ENCODE data around the gene SPTBN1.

Gene SPTBN1

GRCh38 chr2:54588244-54588899 lies 132.2 kb downstream of the SPTBN1 start:
- no peak overlapping the region for H4K8ac ChIP-seq (ENCODE audit: low read depth, low read length)
- H4K12ac ChIP-seq (ENCODE audit: low read depth, low read length): no peak overlapping the region
- peaks cover 0 to 2% of the 10 kb centered on the region in 2 experiments for H3K36me3 ChIP-seq (ENCODE audit: control insufficient read depth in 1 of 2, insufficient read depth in 2 of 2, low read length in 2 of 2)
- peaks cover 2% of the 10 kb centered on the region for H3K79me2 ChIP-seq (ENCODE audit: control insufficient read depth, insufficient read depth, low read length, poor library complexity)
- no peak overlapping the region for H3K14ac ChIP-seq (ENCODE audit: low read length)
- no peaks in the 10 kb centered on the region for H3K27me3 ChIP-seq (ENCODE audit: insufficient read depth, low read length)
- no peaks in the 10 kb centered on the region for H3K9me3 ChIP-seq (ENCODE audit: insufficient read depth, low read depth, low read length)
- no peak overlapping the region for H2AK5ac ChIP-seq (ENCODE audit: low read length)
- H3K9ac ChIP-seq (ENCODE audit: low read length): peak overlapping the region; percentile 4
- no peak overlapping the region for H4K91ac ChIP-seq (ENCODE audit: low read depth, low read length)
- H3K18ac ChIP-seq (ENCODE audit: low read length): no peak overlapping the region
- no peak overlapping the region for H2BK5ac ChIP-seq (ENCODE audit: low read depth, low read length, poor library complexity)
- H3K23ac ChIP-seq (ENCODE audit: low read length): no peak overlapping the region
- H2BK120ac ChIP-seq (ENCODE audit: insufficient read depth, low read length, poor library complexity): no peak overlapping the region
- H2AFZ ChIP-seq (ENCODE audit: insufficient read depth, low read length, poor library complexity): no peak overlapping the region
- H3K4me3 ChIP-seq (ENCODE audit: low read depth, low read length): no peak overlapping the region
- H3K4me2 ChIP-seq (ENCODE audit: low read length): no peak overlapping the region
- no peak overlapping the region for H2BK12ac ChIP-seq (ENCODE audit: low read length)
- no CpG with 5 or more reads among the region's 1 CpG for WGBS (ENCODE audit: extremely low coverage, insufficient coverage, insufficient read length)
- H3K4me1 ChIP-seq (ENCODE audit: control insufficient read depth in 1 of 2, insufficient read depth in 2 of 2, low read length in 2 of 2): peaks cover 0 to 2% of the 10 kb centered on the region in 2 experiments
- no peak for DNase-seq
- no peak overlapping the region for H3K27ac ChIP-seq (ENCODE audit: low read depth, low read length)
- H3K4ac ChIP-seq (ENCODE audit: low read depth, low read length): no peak overlapping the region
- no peaks in the 10 kb centered on the region for H3K79me1 ChIP-seq (ENCODE audit: low read length)

- Histone ChIP-seq H3K4me1 (ENCODE audit: control insufficient read depth in 1 of 2, insufficient read depth in 2 of 2, low read length in 2 of 2) (peaks cover 0 to 2% of the 10 kb centered on the region in 2 experiments), H3K14ac (ENCODE audit: low read length) (no peak overlapping the region), H4K12ac (ENCODE audit: low read depth, low read length) (no peak overlapping the region), H4K8ac (ENCODE audit: low read depth, low read length) (no peak overlapping the region), H3K27ac (ENCODE audit: low read depth, low read length) (no peak overlapping the region), H3K9ac (ENCODE audit: low read length) (no peak overlapping the region), H3K4me2 (ENCODE audit: low read length) (no peak overlapping the region), H2BK12ac (ENCODE audit: low read length) (no peak overlapping the region), H3K79me2 (ENCODE audit: control insufficient read depth, insufficient read depth, low read length, poor library complexity) (peaks cover 2% of the 10 kb centered on the region), H3K23ac (ENCODE audit: low read length) (no peak overlapping the region), H2AK5ac (ENCODE audit: low read length) (no peak overlapping the region), H3K79me1 (ENCODE audit: low read length) (no peaks in the 10 kb centered on the region), H2BK120ac (ENCODE audit: insufficient read depth, low read length, poor library complexity) (no peak overlapping the region), H2AFZ (ENCODE audit: insufficient read depth, low read length, poor library complexity) (no peak overlapping the region), H3K9me3 (ENCODE audit: insufficient read depth, low read depth, low read length) (no peaks in the 10 kb centered on the region), H4K91ac (ENCODE audit: low read depth, low read length) (no peak overlapping the region), H2BK5ac (ENCODE audit: low read depth, low read length, poor library complexity) (no peak overlapping the region), H3K18ac (ENCODE audit: low read length) (no peak overlapping the region), H3K4me3 (ENCODE audit: low read depth, low read length) (no peak overlapping the region), H3K27me3 (ENCODE audit: insufficient read depth, low read length) (no peaks in the 10 kb centered on the region), H3K4ac (ENCODE audit: low read depth, low read length) (no peak overlapping the region), H3K36me3 (ENCODE audit: control insufficient read depth in 1 of 2, insufficient read depth in 2 of 2, low read length in 2 of 2) (peaks cover 0 to 2% of the 10 kb centered on the region in 2 experiments)
- WGBS (ENCODE audit: extremely low coverage, insufficient coverage, insufficient read length): no CpG with 5 or more reads among the region's 4 CpGs
- no peak for DNase-seq
Observed at GRCh38 chr2:54589038-54589339, 132.9 kb downstream of the SPTBN1 start.

GRCh38 chr2:54589340-54590215 lies 133.5 kb downstream of the SPTBN1 start:
- no peak overlapping the region for H3K23ac ChIP-seq (ENCODE audit: low read length)
- H2BK5ac ChIP-seq (ENCODE audit: low read depth, low read length, poor library complexity): no peak overlapping the region
- no peak overlapping the region for H2BK12ac ChIP-seq (ENCODE audit: low read length)
- no peak overlapping the region for H3K18ac ChIP-seq (ENCODE audit: low read length)
- peaks cover 0 to 2% of the 10 kb centered on the region in 2 experiments for H3K4me1 ChIP-seq (ENCODE audit: control insufficient read depth in 1 of 2, insufficient read depth in 2 of 2, low read length in 2 of 2)
- H3K79me1 ChIP-seq (ENCODE audit: low read length): no peaks in the 10 kb centered on the region
- whole genome bisulfite sequencing (ENCODE audit: extremely low coverage, insufficient coverage, insufficient read length): no CpG with 5 or more reads among the region's 7 CpGs
- no peak overlapping the region for H3K4ac ChIP-seq (ENCODE audit: low read depth, low read length)
- peak in 1 of 2 donors; percentile 52 for DNase-seq
- H3K9ac ChIP-seq (ENCODE audit: low read length): no peak overlapping the region
- no peak overlapping the region for H3K4me3 ChIP-seq (ENCODE audit: low read depth, low read length)
- H4K8ac ChIP-seq (ENCODE audit: low read depth, low read length): no peak overlapping the region
- H2AFZ ChIP-seq (ENCODE audit: insufficient read depth, low read length, poor library complexity): no peak overlapping the region
- no peak overlapping the region for H3K14ac ChIP-seq (ENCODE audit: low read length)
- no peak overlapping the region for H3K4me2 ChIP-seq (ENCODE audit: low read length)
- H3K9me3 ChIP-seq (ENCODE audit: insufficient read depth, low read depth, low read length): no peaks in the 10 kb centered on the region
- H3K27ac ChIP-seq (ENCODE audit: low read depth, low read length): no peak overlapping the region
- peaks cover 2% of the 10 kb centered on the region for H3K79me2 ChIP-seq (ENCODE audit: control insufficient read depth, insufficient read depth, low read length, poor library complexity)
- H2AK5ac ChIP-seq (ENCODE audit: low read length): no peak overlapping the region
- no peak overlapping the region for H2BK120ac ChIP-seq (ENCODE audit: insufficient read depth, low read length, poor library complexity)
- H4K91ac ChIP-seq (ENCODE audit: low read depth, low read length): no peak overlapping the region
- no peaks in the 10 kb centered on the region for H3K27me3 ChIP-seq (ENCODE audit: insufficient read depth, low read length)
- H4K12ac ChIP-seq (ENCODE audit: low read depth, low read length): no peak overlapping the region
- peaks cover 0 to 2% of the 10 kb centered on the region in 2 experiments for H3K36me3 ChIP-seq (ENCODE audit: control insufficient read depth in 1 of 2, insufficient read depth in 2 of 2, low read length in 2 of 2)

DNA sequence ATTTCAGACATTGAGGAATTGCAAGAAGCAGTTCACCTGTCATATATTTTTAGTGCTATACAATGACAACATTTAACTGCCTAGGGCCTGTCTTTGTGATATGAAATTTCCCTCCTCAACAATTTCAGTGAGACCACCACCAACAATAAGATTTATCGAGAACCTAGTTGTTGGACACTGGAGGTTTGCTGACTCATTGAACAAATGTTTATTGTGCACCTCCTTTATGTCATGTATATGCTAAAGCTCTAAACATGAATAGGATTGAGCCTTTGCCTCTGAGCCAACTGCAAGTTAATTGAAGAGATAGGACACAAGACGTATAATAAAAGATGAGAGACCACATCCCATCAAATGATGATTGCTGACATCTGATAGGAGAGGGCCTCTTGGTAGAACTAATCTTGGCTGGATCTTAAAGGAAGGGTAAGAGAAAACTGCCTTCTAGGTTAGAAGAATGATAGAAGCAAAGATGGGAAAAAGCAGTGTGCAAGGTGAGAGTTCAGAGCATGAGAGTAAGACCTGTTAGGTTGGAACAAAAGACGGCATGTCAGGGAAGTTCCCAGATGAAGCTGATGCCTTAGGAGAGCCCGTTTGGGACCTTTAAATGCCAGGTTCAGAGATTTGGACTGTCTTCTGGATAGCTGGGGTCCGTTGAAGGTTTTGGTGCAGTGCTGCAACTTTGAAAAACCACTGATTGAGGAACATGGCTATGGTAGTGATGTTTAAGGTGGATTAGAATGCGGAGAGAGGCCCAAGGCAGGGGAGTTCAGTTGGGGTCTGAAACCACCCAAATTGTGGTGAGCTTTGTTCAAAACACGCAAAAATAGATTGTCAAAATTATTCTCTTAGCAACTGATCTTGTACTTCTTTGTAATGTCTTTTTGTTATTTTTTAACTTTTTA lies 134.3 kb downstream of the SPTBN1 start:
- Histone ChIP-seq H2AFZ (ENCODE audit: insufficient read depth, low read length, poor library complexity) (no peak overlapping the region), H3K9ac (ENCODE audit: low read length) (no peak overlapping the region), H3K4me2 (ENCODE audit: low read length) (no peak overlapping the region), H3K79me2 (ENCODE audit: control insufficient read depth, insufficient read depth, low read length, poor library complexity) (peaks cover 2% of the 10 kb centered on the region), H3K79me1 (ENCODE audit: low read length) (no peaks in the 10 kb centered on the region), H2AK5ac (ENCODE audit: low read length) (no peak overlapping the region), H4K12ac (ENCODE audit: low read depth, low read length) (no peak overlapping the region), H3K23ac (ENCODE audit: low read length) (no peak overlapping the region), H4K91ac (ENCODE audit: low read depth, low read length) (no peak overlapping the region), H3K4me1 (ENCODE audit: control insufficient read depth in 1 of 2, insufficient read depth in 2 of 2, low read length in 2 of 2) (peaks cover 0 to 4% of the 10 kb centered on the region in 2 experiments), H2BK12ac (ENCODE audit: low read length) (no peak overlapping the region), H3K9me3 (ENCODE audit: insufficient read depth, low read depth, low read length) (no peaks in the 10 kb centered on the region), H3K18ac (ENCODE audit: low read length) (no peak overlapping the region), H3K4me3 (ENCODE audit: low read depth, low read length) (no peak overlapping the region), H3K36me3 (ENCODE audit: control insufficient read depth in 1 of 2, insufficient read depth in 2 of 2, low read length in 2 of 2) (peaks cover 3 to 6% of the 10 kb centered on the region in 2 experiments), H2BK5ac (ENCODE audit: low read depth, low read length, poor library complexity) (no peak overlapping the region), H3K27me3 (ENCODE audit: insufficient read depth, low read length) (no peaks in the 10 kb centered on the region), H3K4ac (ENCODE audit: low read depth, low read length) (peak overlapping the region; percentile 14), H2BK120ac (ENCODE audit: insufficient read depth, low read length, poor library complexity) (no peak overlapping the region), H4K8ac (ENCODE audit: low read depth, low read length) (no peak overlapping the region), H3K27ac (ENCODE audit: low read depth, low read length) (no peak overlapping the region), H3K14ac (ENCODE audit: low read length) (no peak overlapping the region)
- no peak for DNase-seq
- no CpG with 5 or more reads among the region's 7 CpGs for WGBS (ENCODE audit: extremely low coverage, insufficient coverage, insufficient read length)
